MG63 (cell line): ENCODE data around the gene GPR6. TPM values are rescaled to one million over a fixed set of nuclear protein-coding genes. Genes with fewer than 3 reads are reported as not detected.
A peak's percentile ranks its signal among the peaks of the same experiment; 100 is the strongest.

ENCODE experiments used
- DNase-seq: peaks from one replicate; pipeline ENCODE4 v3.0.0-alpha.2; 2020
- H3K27me3 ChIP-seq: fragments of 250-450 bp; sonication (Bioruptor Pico); 2 replicates; pipeline ENCODE4 v1.5.1; 2020; ENCODE audit warnings: mild to moderate bottlenecking, moderate library complexity
- H3K36me3 ChIP-seq: fragments of 250-450 bp; sonication (Bioruptor Pico); 2 replicates; pipeline ENCODE4 v1.5.1; 2020; ENCODE audit warnings: mild to moderate bottlenecking, moderate library complexity
- H3K4me3 ChIP-seq: fragments of 250-450 bp; sonication (Bioruptor Pico); 2 replicates; pipeline ENCODE4 v1.5.1; 2020; ENCODE audit warnings: mild to moderate bottlenecking, moderate library complexity
- H3K9me3 ChIP-seq: fragments of 250-450 bp; sonication (Bioruptor Pico); 2 replicates; pipeline ENCODE4 v1.5.1; 2020; ENCODE audit warnings: mild to moderate bottlenecking, moderate library complexity
- total RNA-seq: library from RNA; depleted of rRNA; stranded (reverse); fragments of >200 nt; shearing (Covaris generic); gene quantifications from 2 replicates; pipeline ENCODE4 v1.2.3, GENCODE V29; 2014; ENCODE audit warnings: low replicate concordance; rRNA removed

The GPR6 gene
- total RNA-seq: not detected in 2 replicates

- no peak within 1 kb of the TSS for H3K4me3 ChIP-seq
- H3K9me3 ChIP-seq: no peaks in the 10 kb centered on the region
- no peaks in the 10 kb centered on the region for H3K36me3 ChIP-seq
- peaks cover 18% of the 10 kb centered on the region for H3K27me3 ChIP-seq
- peak; percentile 34 for DNase-seq
Measured at GRCh38 chr6:109978174-109979032, at the start of gene GPR6. Gene GPR6, plus strand, starts transcription at chr6:109978311. Its CDS starts 802 bp downstream, at chr6:109979113.

GRCh38 chr6:109934293-109934692 lies 43.8 kb upstream of the GPR6 start:
- DNase-seq: no peak
- no peaks in the 10 kb centered on the region for H3K9me3 ChIP-seq
- H3K36me3 ChIP-seq: no peaks in the 10 kb centered on the region
- no peak overlapping the region for H3K4me3 ChIP-seq
- H3K27me3 ChIP-seq: no peaks in the 10 kb centered on the region

DNA sequence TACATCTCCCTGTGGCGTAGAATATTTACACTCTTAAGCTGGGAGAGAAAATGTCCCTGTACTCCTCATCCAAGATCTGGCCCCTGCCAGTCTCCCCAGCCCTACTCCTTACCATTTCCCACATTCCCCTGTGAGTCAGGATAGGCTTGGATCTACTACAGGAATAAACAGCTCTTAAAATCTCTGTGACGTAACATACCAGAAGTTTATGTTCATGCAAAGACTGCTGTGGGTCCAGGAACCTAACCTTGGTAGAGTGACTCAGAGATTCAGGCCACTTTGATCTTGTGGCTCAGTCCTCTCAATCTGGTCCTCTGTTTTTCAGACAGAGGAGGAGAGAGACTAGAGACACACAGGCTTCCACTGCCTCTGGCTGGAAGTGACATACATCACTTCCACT lies 38.5 kb upstream of the GPR6 start:
- Histone ChIP-seq H3K4me3 (no peak overlapping the region), H3K27me3 (no peaks in the 10 kb centered on the region), H3K36me3 (no peaks in the 10 kb centered on the region), H3K9me3 (no peaks in the 10 kb centered on the region)
- DNase-seq: no peak

DNA sequence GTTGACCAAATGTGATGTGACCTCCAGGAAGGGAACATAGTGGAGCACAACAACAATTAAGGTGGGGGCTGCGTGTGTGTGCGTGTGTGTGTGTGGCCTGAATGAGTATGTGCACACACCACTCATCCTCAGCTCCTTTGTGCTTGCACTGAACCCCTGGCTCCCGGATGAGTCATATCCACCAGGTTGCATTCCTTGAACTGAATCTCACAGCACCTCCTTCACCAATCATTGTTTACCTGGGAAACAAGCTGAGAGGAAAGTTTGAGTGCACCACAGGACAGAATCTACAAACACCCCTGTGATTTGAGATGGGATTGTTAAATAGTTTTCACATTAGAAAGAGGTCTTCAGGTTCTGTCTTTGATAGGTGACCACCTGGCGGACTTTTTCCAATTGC lies 33.7 kb upstream of the GPR6 start:
- Histone ChIP-seq H3K4me3 (no peak overlapping the region), H3K27me3 (no peaks in the 10 kb centered on the region), H3K36me3 (no peaks in the 10 kb centered on the region), H3K9me3 (no peaks in the 10 kb centered on the region)
- DNase-seq: no peak

DNA sequence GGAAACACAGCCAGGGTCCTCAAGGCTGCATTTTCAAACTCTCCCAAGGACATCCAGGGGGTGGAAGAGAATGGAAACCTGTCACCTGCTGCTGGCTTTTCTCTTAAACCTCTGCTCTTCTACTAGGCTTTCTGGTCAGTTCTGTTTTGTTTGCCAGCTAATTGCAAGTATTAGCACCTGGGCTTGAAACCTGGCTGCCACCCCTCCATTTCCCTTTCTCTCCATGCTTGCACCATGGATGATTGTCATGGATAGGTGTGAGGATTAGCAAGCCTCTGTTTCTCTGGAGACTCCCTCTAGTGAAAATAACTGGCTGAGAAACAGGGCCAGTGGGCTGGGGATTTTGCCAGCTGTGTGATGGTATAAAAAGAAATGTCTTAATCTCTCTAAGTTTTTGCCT lies 33.0 kb upstream of the GPR6 start:
- no peak overlapping the region for H3K4me3 ChIP-seq
- H3K36me3 ChIP-seq: no peaks in the 10 kb centered on the region
- no peaks in the 10 kb centered on the region for H3K9me3 ChIP-seq
- no peak for DNase-seq
- H3K27me3 ChIP-seq: no peaks in the 10 kb centered on the region

GRCh38 chr6:109946979-109947378 lies 31.1 kb upstream of the GPR6 start:
- Histone ChIP-seq H3K36me3 (no peaks in the 10 kb centered on the region), H3K9me3 (no peaks in the 10 kb centered on the region), H3K4me3 (no peak overlapping the region), H3K27me3 (no peaks in the 10 kb centered on the region)
- DNase-seq: no peak

DNA sequence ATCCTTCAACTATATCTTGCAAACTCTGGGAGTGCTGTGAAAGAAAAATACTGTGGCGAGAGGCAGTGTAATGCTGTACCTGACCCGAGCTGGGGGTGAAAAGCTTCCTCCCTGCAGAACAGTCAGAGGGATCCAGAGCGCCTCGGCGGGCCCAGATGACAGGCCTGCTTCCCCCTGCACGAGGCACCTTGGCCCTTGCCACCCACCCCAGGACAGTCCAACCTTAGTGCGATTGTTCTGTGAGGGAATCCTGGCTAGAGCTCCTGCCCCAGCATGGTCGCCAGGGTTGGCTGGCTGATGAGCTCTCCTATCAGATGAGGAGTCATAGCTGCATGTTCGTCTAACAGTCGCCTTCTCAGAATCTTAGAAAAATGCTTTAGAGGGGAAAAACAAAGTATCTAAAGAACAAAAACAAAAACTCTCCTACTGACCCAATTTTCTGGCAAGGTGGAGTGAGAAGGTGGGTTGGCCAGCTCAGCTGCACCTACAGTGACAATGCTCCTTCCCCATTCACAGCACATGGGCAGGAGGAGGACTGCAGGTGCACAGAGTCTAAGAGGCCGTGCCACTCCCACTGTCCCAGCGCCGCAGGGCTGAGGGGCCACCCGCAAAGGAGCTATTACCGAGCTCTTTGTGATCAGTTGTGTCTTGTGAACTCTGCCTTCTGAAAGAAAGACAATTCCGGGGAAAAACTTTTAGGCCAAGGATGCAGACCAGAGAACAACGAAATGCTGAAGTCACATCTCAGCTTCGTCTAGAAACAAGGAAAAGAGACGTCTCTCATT lies 28.6 kb upstream of the GPR6 start:
- H3K9me3 ChIP-seq: no peaks in the 10 kb centered on the region
- H3K36me3 ChIP-seq: no peaks in the 10 kb centered on the region
- no peak for DNase-seq
- H3K27me3 ChIP-seq: no peaks in the 10 kb centered on the region
- no peak overlapping the region for H3K4me3 ChIP-seq

- DNase-seq: no peak
- no peaks in the 10 kb centered on the region for H3K9me3 ChIP-seq
- H3K36me3 ChIP-seq: no peaks in the 10 kb centered on the region
- H3K4me3 ChIP-seq: no peak overlapping the region
- H3K27me3 ChIP-seq: no peaks in the 10 kb centered on the region; the same call in 1 of the 2 replicates
Measured at GRCh38 chr6:109955491-109955890, 22.6 kb upstream of the GPR6 start.

DNA sequence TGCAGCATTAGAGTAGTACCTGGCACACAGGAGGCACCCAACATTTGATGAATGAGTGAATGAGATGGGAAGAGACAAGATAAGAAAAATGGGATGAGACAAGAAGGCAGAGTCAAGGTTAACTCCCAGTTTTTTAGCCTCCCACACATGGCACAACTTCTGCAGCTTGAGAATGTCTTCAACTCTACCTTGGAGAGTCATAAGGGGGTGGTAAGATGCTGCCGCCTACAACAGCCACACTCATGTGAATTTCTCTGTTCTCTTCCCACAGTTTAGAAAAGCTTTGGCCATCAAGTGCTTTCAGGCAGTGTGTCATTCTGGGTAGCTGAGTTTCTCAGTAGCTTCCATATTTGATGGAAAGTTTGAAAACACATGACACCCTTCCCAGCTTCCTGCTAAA lies 19.5 kb upstream of the GPR6 start:
- Histone ChIP-seq H3K9me3 (no peaks in the 10 kb centered on the region), H3K27me3 (no peaks in the 10 kb centered on the region; the same call in 1 of the 2 replicates), H3K4me3 (no peak overlapping the region), H3K36me3 (no peaks in the 10 kb centered on the region)
- no peak for DNase-seq

- Histone ChIP-seq H3K36me3 (no peaks in the 10 kb centered on the region), H3K27me3 (no peaks in the 10 kb centered on the region), H3K9me3 (no peaks in the 10 kb centered on the region), H3K4me3 (no peak overlapping the region)
- no peak for DNase-seq
Measured at GRCh38 chr6:109961611-109962041, 16.5 kb upstream of the GPR6 start.

- Histone ChIP-seq H3K9me3 (no peaks in the 10 kb centered on the region), H3K36me3 (no peaks in the 10 kb centered on the region), H3K4me3 (no peak overlapping the region), H3K27me3 (no peaks in the 10 kb centered on the region)
- DNase-seq: no peak
Measured at GRCh38 chr6:109962271-109962670, 15.8 kb upstream of the GPR6 start.

- H3K4me3 ChIP-seq: no peak overlapping the region
- H3K36me3 ChIP-seq: no peaks in the 10 kb centered on the region
- DNase-seq: no peak
- H3K27me3 ChIP-seq: no peaks in the 10 kb centered on the region
- no peaks in the 10 kb centered on the region for H3K9me3 ChIP-seq
Measured at GRCh38 chr6:109963598-109964170, 14.4 kb upstream of the GPR6 start.

- DNase-seq: no peak
- Histone ChIP-seq H3K27me3 (no peaks in the 10 kb centered on the region), H3K4me3 (no peak overlapping the region), H3K9me3 (no peaks in the 10 kb centered on the region), H3K36me3 (no peaks in the 10 kb centered on the region)
Measured at GRCh38 chr6:109964949-109965348, 13.2 kb upstream of the GPR6 start.

GRCh38 chr6:109966299-109966698 lies 11.8 kb upstream of the GPR6 start:
- no peaks in the 10 kb centered on the region for H3K9me3 ChIP-seq
- H3K27me3 ChIP-seq: no peaks in the 10 kb centered on the region
- H3K4me3 ChIP-seq: no peak overlapping the region
- DNase-seq: no peak
- H3K36me3 ChIP-seq: no peaks in the 10 kb centered on the region

- no peaks in the 10 kb centered on the region for H3K9me3 ChIP-seq
- no peaks in the 10 kb centered on the region for H3K36me3 ChIP-seq
- peaks cover 18% of the 10 kb centered on the region for H3K27me3 ChIP-seq
- no peak overlapping the region for H3K4me3 ChIP-seq
- DNase-seq: no peak
Measured at GRCh38 chr6:109977791-109978173, 329 bp upstream of the GPR6 start.

DNA sequence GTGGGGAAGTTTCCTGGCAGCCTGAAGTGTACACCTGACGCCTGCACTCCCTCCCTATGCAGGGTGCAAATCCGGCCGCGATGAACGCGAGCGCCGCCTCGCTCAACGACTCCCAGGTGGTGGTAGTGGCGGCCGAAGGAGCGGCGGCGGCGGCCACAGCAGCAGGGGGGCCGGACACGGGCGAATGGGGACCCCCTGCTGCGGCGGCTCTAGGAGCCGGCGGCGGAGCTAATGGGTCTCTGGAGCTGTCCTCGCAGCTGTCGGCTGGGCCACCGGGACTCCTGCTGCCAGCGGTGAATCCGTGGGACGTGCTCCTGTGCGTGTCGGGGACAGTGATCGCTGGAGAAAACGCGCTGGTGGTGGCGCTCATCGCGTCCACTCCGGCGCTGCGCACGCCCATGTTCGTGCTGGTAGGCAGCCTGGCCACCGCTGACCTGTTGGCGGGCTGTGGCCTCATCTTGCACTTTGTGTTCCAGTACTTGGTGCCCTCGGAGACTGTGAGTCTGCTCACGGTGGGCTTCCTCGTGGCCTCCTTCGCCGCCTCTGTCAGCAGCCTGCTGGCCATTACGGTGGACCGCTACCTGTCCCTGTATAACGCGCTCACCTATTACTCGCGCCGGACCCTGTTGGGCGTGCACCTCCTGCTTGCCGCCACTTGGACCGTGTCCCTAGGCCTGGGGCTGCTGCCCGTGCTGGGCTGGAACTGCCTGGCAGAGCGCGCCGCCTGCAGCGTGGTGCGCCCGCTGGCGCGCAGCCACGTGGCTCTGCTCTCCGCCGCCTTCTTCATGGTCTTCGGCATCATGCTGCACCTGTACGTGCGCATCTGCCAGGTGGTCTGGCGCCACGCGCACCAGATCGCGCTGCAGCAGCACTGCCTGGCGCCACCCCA lies 1.2 kb downstream of the GPR6 start:
- Histone ChIP-seq H3K27me3 (peaks cover 18% of the 10 kb centered on the region), H3K36me3 (no peaks in the 10 kb centered on the region), H3K4me3 (no peak overlapping the region), H3K9me3 (no peaks in the 10 kb centered on the region)
- no peak for DNase-seq
